ENCODE measurements around the gene SAMD7.
A peak's percentile ranks its signal among the peaks of the same experiment; 100 is the strongest.

SAMD7 gene

DNA sequence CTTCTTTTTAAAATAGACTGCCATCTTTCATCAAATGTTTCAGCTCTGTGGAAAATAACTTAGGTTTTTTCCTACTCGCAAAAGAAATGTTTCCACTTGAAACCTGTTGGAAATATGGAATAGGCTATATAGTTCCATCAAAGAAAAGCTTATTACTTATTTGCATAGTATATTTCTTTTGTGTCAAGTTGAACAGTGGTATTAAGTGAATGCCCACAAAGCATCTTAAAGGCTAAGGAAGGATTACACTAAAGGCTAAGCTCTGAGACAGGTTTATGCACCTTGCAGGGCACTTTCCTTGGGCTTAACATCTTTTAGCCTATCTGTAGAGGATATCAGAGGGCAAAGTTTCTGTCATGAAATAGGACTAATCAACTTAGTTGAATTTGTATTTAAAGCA is at the start of gene SAMD7:
Gene SAMD7, plus strand, starts transcription at position 301 of the 400 bp plus-strand sequence. CDS start 7,927 bp downstream, outside the sequence.
- DNase-seq = no peak

- no peak for DNase-seq
These were observed 49.5 kb upstream of the SAMD7 start for GRCh38 chr3:169861871-169862270.

DNA sequence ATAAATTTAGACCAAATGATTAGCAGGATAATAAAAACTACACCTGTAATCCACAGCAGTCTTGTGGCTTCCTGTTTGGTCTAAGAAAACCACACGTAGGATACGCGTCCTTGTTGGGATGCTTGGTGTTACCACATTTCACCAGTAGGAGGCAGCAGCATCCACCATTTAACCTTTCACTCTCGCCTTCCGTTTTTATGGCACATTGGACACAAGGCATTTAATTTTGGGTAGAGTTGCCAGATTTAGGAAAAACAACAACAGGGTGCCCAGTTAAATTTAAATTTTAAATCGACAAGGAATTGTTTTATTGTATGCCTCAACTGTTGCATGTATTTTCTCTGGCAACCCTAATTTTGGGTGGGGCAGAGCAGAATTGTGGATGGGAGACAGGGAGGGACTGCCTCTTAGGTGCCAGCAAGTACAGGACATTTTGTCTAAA is 47.9 kb upstream of the SAMD7 start:
- DNase-seq = peak; percentile 78

- DNase-seq = no peak
These were observed 47.1 kb upstream of the SAMD7 start for GRCh38 chr3:169864270-169864669.

- peak; percentile 4 for DNase-seq
These were observed 46.1 kb upstream of the SAMD7 start for GRCh38 chr3:169865176-169865767.

DNA sequence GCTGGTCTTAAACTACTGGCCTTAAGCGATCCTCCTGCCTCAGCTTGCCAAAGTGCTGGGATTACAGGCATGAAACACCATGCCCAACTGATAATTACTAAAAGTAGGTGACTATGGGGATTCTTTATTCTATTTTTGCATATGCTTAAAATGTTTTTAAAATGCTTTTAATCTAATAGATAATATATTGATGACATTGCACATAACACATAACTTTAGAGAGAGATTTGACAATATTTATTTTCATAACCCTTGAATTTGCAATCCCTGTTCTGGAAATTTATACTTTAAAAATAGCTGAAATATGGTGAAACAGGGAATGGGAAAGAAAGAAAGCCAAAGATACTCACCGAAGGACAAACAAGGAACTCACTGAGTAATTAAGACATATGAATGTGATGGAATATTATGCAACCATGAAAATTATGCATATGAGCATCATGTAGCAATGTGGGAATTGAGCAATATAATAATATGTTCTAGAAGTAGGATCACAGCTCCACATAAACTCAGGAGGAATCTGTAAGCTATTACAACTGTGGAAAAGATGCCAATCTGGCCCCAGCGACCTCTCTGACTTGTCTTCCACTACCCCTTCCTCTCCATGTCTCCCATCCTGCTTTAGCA is 43.7 kb upstream of the SAMD7 start:
- DNase-seq = no peak

DNA sequence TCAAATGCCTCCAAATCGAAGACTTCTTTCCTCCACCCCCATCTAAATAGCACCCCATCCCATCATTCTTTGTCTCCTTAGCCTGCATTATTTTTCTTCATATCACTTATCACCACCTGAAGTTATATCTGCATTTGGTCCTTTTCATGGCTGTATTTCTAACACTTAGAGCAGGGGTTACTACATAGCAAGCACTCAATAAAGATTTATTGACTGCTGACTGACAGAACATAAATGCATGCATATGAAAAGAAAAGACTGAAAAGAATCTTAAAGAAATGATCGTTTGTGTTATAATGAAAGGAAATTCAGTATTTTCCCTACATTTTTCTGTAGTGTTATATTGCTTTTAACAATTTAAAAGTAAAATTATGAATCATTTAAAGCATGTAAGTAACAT is 43.0 kb upstream of the SAMD7 start:
- no peak for DNase-seq

GRCh38 chr3:169869484-169870220 is 41.7 kb upstream of the SAMD7 start, which contains the start of gene LRRC31:
TSS of gene LRRC31 (minus strand) at chr3:169869935. CDS start at chr3:169869807, 128 bp downstream.
- no peak for DNase-seq

DNA sequence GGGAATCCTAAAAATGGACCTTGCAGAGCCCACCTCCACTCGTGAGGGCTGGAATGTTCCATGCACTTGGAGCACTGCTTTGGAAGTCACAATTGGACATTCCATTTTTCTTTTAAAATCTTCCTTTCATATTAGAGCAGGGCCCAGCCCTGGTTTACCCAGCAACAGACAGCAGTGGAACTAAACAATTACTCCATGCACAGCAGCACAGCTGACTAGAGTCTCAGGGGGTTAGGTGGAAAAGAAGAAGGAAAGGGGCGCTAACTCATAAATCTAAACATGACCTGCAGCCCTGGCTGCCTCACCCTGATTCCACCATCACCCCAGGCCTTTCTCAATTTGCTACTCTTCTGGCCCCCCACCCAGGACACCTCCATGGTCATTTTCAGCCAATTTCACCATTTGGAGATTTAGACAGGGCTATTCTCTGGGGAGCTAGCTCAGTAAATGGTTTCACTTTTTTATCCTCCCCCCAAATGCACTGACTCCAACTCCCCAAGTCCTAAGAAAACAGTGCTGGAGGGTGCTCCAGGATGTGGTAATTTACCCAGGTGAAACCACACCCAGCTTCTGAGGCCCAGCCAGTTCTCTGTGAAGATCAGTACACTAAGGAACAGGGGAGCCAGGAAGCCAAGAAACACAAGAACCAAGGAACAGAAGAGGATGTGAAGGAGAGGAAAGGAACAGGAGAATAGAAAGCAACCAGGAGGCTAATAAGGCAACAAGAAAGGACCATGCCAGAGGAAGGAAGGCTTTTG is 40.1 kb upstream of the SAMD7 start:
- peak; percentile 5 for DNase-seq

DNA sequence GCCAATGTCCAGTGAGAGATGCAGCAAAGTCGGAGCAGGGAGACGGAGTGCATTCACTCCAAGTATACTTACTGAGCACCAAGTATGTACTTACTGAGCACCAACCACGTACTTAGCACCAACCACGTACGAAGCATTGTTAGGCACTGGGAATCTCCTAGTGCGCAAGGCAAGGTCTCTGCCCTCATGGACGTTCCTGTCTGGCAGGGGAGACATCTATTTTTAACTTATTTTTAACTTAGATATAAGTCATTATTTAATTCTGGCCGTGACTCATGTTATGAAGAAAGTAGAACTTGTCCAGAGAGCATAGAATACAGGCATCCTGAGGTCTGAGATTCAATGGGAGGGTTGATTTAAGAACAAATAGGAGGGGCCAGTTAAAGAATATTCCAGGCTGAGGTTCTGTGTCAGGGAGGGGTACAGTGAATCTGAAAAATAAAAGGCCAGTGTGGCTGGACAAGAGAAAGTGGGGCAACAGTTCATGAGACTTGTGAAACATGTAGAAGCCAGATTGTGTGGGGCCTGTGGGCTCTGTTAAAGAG is 32.3 kb upstream of the SAMD7 start:
- no peak for DNase-seq

- no peak for DNase-seq
These were observed 31.4 kb upstream of the SAMD7 start for GRCh38 chr3:169879845-169880575.

DNA sequence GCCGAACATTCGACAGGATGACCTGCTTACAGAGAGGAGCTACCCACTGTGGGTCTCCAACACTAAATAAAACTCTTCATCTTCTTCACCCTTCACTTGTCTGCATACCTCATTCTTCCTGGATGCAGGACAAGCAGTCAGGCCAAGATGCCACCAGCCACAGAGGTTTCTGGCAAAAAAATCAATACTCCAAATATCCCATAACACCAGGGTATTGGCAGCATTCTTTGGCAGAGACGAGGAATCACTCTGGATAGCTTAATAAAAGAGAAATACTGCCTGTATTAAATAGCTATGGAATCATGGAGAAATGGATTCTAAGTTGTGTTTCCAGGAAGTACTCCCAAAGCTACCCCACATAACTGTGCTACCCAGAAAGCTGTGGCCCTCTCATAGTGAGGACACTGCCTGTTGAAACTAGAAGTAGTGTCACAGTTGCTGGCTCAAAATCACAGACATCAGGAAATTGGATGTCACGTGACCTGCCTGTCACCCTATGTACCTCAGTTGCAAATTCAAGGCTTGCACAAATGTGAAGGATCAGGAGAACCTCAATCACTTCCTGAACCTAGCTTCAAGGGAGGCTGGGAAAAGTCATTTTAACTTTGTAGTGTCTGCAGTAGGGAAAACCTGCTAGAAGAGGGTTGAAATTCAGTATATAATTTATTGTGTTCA is 30.7 kb upstream of the SAMD7 start:
- no peak for DNase-seq

DNA sequence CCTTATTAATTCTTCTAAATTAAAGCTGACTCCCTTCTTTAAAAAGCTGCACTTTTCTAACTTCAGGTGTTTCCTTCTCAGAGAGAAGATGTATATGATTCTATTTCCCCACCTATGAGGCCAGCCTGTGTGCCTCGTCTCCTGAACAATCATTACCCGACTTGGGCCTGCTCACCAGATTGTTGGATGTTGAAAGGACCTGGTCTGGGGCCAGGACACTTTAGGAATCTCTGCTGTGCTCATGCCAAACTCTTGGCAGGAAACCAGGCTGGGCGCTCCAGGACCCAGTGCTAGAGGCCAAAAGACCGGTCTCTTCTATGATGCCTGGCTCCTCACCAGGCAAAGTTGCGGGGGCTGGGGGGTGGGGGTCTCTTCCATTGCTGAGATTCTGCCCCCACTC is 24.7 kb upstream of the SAMD7 start:
- no peak for DNase-seq

DNA sequence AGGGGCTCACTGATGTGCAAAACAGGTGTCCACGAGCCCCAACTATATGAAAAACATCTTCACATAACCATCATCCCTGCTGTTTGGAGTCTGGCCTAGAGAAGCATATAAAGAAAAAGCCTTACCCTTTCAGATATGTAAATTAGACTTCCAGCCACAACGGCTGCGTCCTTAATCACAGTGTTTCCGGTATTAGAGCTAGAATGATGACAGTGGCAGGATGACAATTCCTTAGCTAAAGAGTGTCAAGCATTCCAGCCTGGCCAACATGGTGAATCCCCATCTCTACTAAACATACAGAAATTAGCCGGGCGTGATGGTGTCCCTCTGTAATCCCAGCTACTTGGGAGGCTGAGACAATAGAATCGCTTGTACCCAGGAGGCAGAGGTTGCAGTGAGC is 19.5 kb upstream of the SAMD7 start:
- no peak for DNase-seq

DNA sequence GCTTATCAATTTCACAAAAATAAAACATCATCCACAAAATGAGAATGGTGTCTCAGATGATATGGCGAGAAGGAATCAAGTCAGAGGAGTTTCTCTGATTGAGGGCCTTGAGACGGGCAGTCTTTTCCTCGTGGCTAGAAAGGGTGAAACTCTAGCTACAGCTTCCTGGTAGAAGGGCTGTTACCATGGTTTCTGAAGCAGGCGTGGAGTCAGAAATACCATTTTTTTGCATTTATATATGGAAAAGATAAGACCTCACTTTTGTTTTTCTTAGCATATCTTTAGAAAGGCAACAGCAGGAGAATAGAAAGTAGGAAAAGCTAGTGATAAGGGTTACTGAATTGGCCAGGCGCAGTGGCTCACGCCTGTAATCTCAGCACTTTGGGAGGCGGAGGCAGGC is 17.3 kb upstream of the SAMD7 start:
- no peak for DNase-seq

DNA sequence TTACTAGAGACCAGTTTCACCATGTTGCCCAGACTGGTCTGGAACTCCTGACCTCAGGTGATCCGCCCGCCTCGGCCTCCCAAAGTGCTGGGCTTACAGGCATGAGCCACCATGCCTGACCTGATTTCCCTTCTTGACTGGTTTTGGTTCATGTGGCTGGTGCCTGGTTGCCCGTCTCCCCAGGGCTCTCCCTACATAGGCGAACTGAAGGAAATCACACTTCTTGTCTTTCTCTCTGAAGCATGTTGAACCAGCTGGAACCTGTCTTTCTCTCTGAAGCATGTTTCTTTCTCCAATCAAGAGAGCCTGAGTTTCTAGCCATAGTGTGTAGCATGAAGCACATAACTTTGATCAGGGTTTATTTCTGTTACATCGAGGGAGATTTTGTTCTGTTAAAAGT is 16.3 kb upstream of the SAMD7 start:
- no peak for DNase-seq

DNA sequence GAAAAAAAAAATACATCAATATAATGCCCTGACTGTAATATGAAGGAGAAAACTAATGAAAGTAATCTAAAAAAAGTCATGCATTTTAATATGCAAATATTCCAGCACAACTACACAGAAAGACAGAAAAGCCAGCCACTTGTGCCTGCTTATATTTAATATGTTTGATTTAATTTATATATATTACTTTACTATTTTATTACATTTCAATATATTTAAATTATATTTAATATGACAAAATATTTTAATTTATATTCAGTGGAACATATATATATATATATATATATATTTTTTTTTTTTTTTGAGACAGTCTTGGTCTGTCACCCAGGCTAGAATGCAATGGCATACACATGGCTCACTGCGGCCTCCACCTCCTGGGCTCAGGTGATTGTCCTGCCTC is 14.1 kb upstream of the SAMD7 start:
- no peak for DNase-seq

- no peak for DNase-seq
These were observed 9.9 kb upstream of the SAMD7 start for GRCh38 chr3:169901453-169901852.

GRCh38 chr3:169905404-169905803 is 6.0 kb upstream of the SAMD7 start:
- no peak for DNase-seq

- DNase-seq = no peak
These were observed 3.9 kb upstream of the SAMD7 start for GRCh38 chr3:169907476-169907875.

DNA sequence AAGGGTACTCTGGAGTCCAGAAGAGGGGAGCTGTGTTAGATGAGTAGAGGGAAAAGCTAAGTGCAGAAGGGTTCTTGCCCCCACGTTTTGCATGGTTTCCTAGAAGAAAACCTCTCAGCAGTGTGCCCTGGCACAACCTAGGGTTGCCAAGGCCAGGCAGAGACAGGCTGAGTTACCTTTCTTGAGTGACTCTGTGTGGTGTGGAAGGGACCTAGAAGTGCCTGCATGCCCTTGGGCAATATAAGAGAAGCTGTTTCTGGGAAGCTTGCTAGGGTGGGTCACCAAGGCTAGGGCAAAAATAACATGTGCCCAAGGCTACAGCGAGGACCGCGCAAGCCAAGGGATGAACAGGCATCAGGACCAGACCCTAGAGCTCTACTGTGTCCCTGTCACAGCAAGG is 3.4 kb upstream of the SAMD7 start:
- no peak for DNase-seq

- DNase-seq = no peak
These were observed 2.0 kb downstream of the SAMD7 start for GRCh38 chr3:169913323-169913722.

Data from CD4-positive, alpha-beta T cell treated with Interleukin-10 for 1 hour (primary cell).